ENCODE measurements around the gene SELENOK.

DNA sequence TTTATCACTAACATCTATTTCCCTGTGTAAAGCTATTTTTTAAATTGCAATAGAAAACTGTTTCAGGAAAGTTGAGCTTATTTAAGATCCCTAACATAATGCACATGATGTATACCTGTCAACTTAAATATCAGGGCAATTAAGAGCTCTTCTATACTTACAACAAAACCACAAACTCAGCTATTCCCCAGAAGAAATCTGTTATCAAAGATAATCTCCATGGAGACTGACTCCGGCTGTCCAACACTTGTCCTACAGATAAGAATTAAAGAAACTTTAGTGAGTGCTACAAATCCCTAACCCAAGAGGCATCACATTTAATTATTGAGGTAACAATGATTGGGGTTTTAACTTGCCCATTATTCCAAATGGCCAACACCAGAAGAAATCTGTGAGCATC lies 3.4 kb downstream of the SELENOK start:
- TF ChIP-seq, protein P1, sequence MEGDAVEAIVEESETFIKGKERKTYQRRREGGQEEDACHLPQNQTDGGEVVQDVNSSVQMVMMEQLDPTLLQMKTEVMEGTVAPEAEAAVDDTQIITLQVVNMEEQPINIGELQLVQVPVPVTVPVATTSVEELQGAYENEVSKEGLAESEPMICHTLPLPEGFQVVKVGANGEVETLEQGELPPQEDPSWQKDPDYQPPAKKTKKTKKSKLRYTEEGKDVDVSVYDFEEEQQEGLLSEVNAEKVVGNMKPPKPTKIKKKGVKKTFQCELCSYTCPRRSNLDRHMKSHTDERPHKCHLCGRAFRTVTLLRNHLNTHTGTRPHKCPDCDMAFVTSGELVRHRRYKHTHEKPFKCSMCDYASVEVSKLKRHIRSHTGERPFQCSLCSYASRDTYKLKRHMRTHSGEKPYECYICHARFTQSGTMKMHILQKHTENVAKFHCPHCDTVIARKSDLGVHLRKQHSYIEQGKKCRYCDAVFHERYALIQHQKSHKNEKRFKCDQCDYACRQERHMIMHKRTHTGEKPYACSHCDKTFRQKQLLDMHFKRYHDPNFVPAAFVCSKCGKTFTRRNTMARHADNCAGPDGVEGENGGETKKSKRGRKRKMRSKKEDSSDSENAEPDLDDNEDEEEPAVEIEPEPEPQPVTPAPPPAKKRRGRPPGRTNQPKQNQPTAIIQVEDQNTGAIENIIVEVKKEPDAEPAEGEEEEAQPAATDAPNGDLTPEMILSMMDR (conservative IDR thresholded peaks at IDR 0.05 in 1 of 2, IDR thresholded peaks at IDR 0.05 in 1 of 2; ENCODE audit: extremely low read depth in 1 of 2, insufficient read depth in 1 of 2, low read depth in 1 of 2, low read length in 2 of 2), result no peak
- no peak for TF ChIP-seq EZH2 (IDR thresholded peaks at IDR 0.05; ENCODE audit: borderline replicate concordance, low read length)
